Stimulated activated effector memory CD8-positive, alpha-beta T cell treated with anti-CD3 and anti-CD28 coated beads, Interleukin-12 subunit alpha, Interleukin-12 subunit beta, amount 100 ng/mL, for 72 hours (primary cell): ENCODE measurements around the gene CHRND.

Source experiments
- ATAC-seq: fragments of 150-1000 bp; cut with Tn5 transposase; 2 replicates; pipeline ENCODE4 v1.10.0; 2021
- DNase-seq, 2 donors: peaks; one replicate each; pipeline ENCODE4 v3.0.0; 2021 to 2022; ENCODE audit warnings: low spot score in 2 of 2
- H3K27ac Mint-ChIP-seq: one replicate; pipeline ENCODE4 v1.8.0; 2022; ENCODE audit warnings: mild to moderate bottlenecking, mixed read lengths
- H3K36me3 Mint-ChIP-seq: one replicate; pipeline ENCODE4 v1.8.0; 2022; ENCODE audit warnings: mild to moderate bottlenecking, mixed read lengths
- H3K4me1 Mint-ChIP-seq: one replicate; pipeline ENCODE4 v1.8.0; 2022; ENCODE audit warnings: mixed read lengths
- H3K4me3 Mint-ChIP-seq: one replicate; pipeline ENCODE4 v1.8.0; 2022; ENCODE audit warnings: mild to moderate bottlenecking, mixed read lengths
- H3K9me3 Mint-ChIP-seq: one replicate; pipeline ENCODE4 v1.8.0; 2022; ENCODE audit warnings: mixed read lengths

The CHRND gene

GRCh38 chr2:232578626-232579025, 52.7 kb downstream of the CHRND start:
- DNase-seq (no peak), ATAC-seq (no peak)
- H3K4me3 Mint-ChIP-seq: no peak overlapping the region
- no peaks in the 10 kb centered on the region for H3K9me3 Mint-ChIP-seq
- H3K27ac Mint-ChIP-seq: no peak overlapping the region
- peaks cover 64% of the 10 kb centered on the region for H3K36me3 Mint-ChIP-seq
- peaks cover 8% of the 10 kb centered on the region for H3K4me1 Mint-ChIP-seq

- Mint-ChIP-seq H3K9me3 (no peaks in the 10 kb centered on the region), H3K27ac (peak overlapping the region; percentile 45), H3K4me1 (peaks cover 8% of the 10 kb centered on the region), H3K4me3 (no peak overlapping the region), H3K36me3 (peaks cover 45% of the 10 kb centered on the region)
- no peak for ATAC-seq
- no peak for DNase-seq
These were observed 54.7 kb downstream of the CHRND start for GRCh38 chr2:232580648-232580981.

- ATAC-seq: no peak
- Mint-ChIP-seq H3K36me3 (peaks cover 37% of the 10 kb centered on the region), H3K9me3 (no peaks in the 10 kb centered on the region), H3K4me3 (no peak overlapping the region), H3K27ac (peak overlapping the region; percentile 53), H3K4me1 (peaks cover 8% of the 10 kb centered on the region)
- DNase-seq: no peak
These were observed 55.8 kb downstream of the CHRND start for GRCh38 chr2:232581725-232582124.

GRCh38 chr2:232584238-232584637, 58.3 kb downstream of the CHRND start:
- no peak overlapping the region for H3K27ac Mint-ChIP-seq

More at GRCh38 chr2:232584238-232584637, 58.3 kb downstream of the CHRND start:
- H3K36me3 Mint-ChIP-seq: peaks cover 30% of the 10 kb centered on the region
- H3K4me1 Mint-ChIP-seq: peaks cover 8% of the 10 kb centered on the region
- no peaks in the 10 kb centered on the region for H3K9me3 Mint-ChIP-seq
- no peak overlapping the region for H3K4me3 Mint-ChIP-seq
- no peak for ATAC-seq
- no peak for DNase-seq
